B cell (primary cell): ENCODE results near the gene HEXIM1. TPM values are rescaled to one million over a fixed set of nuclear protein-coding genes. Genes with fewer than 3 reads are reported as not detected.

Experiments
- ATAC-seq: fragments of 200-7000 bp; cut with Tn5 transposase; one replicate; pipeline ENCODE4 v1.10.0; 2021; ENCODE audit warnings: low read depth, mild to moderate bottlenecking, moderate number of reproducible peaks, moderate library complexity
- CTCF ChIA-PET: fragments of 350-600 bp; sonication (Branson Sonifier 250); formaldehyde crosslinking; loops from one replicate; lab custom pipeline; 2021; ENCODE audit warnings: antibody characterized with exemption, inconsistent platforms; lab: Charles Lee
- POLR2A ChIA-PET: fragments of 350-600 bp; sonication (Branson Sonifier 250); formaldehyde crosslinking; loops from one replicate; lab custom pipeline; 2021; ENCODE audit warnings: antibody characterized with exemption; lab: Charles Lee
- DNase-seq: peaks from one replicate; pipeline ENCODE4 v3.0.0; 2013
- H2AFZ ChIP-seq: 2 replicates; pipeline ENCODE4 v1.6.1; 2012; ENCODE audit warnings: mild to moderate bottlenecking, low read depth, low read length; ENCODE audit not compliant: insufficient read depth, poor library complexity, severe bottlenecking
- H3K27ac ChIP-seq, 2 donors: 1 replicate in 1 of 2; 2 replicates in 1 of 2; pipeline ENCODE4 v1.5.1; 2012 to 2013; ENCODE audit warnings: low read length in 2 of 2, mild to moderate bottlenecking in 2 of 2, moderate library complexity in 1 of 2
- H3K27me3 ChIP-seq, 4 experiments: fragments of 200-600 bp in 1 of 4; sonication (generic) in 1 of 4; replicated peaks in 1 of 4; 1 replicate in 2 of 4; 2 replicates in 2 of 4; pipeline versions ENCODE4 v1.6.1 to v1.7.0; 2013 to 2016; ENCODE audit warnings: low read length in 3 of 4, mild to moderate bottlenecking in 2 of 4, mixed read lengths in 1 of 4, moderate library complexity in 1 of 4; ENCODE audit not compliant: insufficient read depth in 4 of 4, control insufficient read depth in 3 of 4; ENCODE audit errors: control extremely low read depth in 1 of 4
- H3K36me3 ChIP-seq, 2 experiments: replicated peaks in 1 of 2; 1 replicate in 1 of 2; 2 replicates in 1 of 2; pipeline versions ENCODE4 v1.6.1 to v1.7.1; 2013; ENCODE audit warnings: low read length in 1 of 2; ENCODE audit not compliant: insufficient read depth in 2 of 2, control insufficient read depth in 1 of 2; ENCODE audit errors: control extremely low read depth in 1 of 2, extremely low read depth in 1 of 2
- H3K4me1 ChIP-seq, 2 donors: fragments of 200-600 bp in 1 of 2; sonication (generic) in 1 of 2; 1 replicate in 1 of 2; 2 replicates in 1 of 2; pipeline versions ENCODE4 v1.5.1 to v1.6.1; 2013 to 2017; ENCODE audit warnings: low read length in 2 of 2; ENCODE audit not compliant: control insufficient read depth in 2 of 2, insufficient read depth in 2 of 2
- H3K4me2 ChIP-seq: replicated peaks from 2 replicates; pipeline ENCODE3; 2012; ENCODE audit warnings: mild to moderate bottlenecking, low read depth, low read length; ENCODE audit not compliant: poor library complexity, severe bottlenecking
- H3K4me3 ChIP-seq, 5 experiments: fragments of 200-600 bp in 1 of 5; sonication (generic) in 1 of 5; 1 replicate in 3 of 5; 2 replicates in 2 of 5; pipeline versions ENCODE4 v1.5.1 to v1.7.0; 2011 to 2016; ENCODE audit warnings: low read length in 4 of 5, mild to moderate bottlenecking in 4 of 5, low read depth in 2 of 5, control low read depth in 1 of 5, moderate library complexity in 1 of 5; ENCODE audit not compliant: insufficient read depth in 1 of 5; ENCODE audit errors: control extremely low read depth in 1 of 5, extremely low read depth in 1 of 5
- H3K79me2 ChIP-seq: fragments of 200-600 bp; sonication (generic); one replicate; pipeline ENCODE4 v1.6.0; 2016; ENCODE audit warnings: low read length; ENCODE audit not compliant: control insufficient read depth, insufficient read depth
- H3K9ac ChIP-seq: fragments of 200-600 bp; sonication (generic); 2 replicates; pipeline ENCODE4 v1.6.1; 2017; ENCODE audit warnings: mild to moderate bottlenecking, low read length, moderate library complexity
- H3K9me3 ChIP-seq, 3 donors: one replicate each; pipeline versions ENCODE4 v1.6.1 to v1.7.1; 2013; ENCODE audit warnings: low read length in 2 of 3; ENCODE audit not compliant: control insufficient read depth in 2 of 3, insufficient read depth in 1 of 3; ENCODE audit errors: control extremely low read depth in 1 of 3
- H4K20me1 ChIP-seq: 2 replicates; pipeline ENCODE4 v1.6.0; 2012; ENCODE audit warnings: mild to moderate bottlenecking, low read length; ENCODE audit not compliant: insufficient read depth, control insufficient read depth, poor library complexity, severe bottlenecking
- H3K27ac Mint-ChIP-seq: one replicate; pipeline ENCODE4 v1.8.0; 2021; ENCODE audit warnings: mixed read lengths
- H3K27me3 Mint-ChIP-seq: one replicate; pipeline ENCODE4 v1.8.0; 2021; ENCODE audit warnings: mixed read lengths
- H3K4me1 Mint-ChIP-seq: one replicate; pipeline ENCODE4 v1.8.0; 2021; ENCODE audit warnings: mixed read lengths
- H3K4me3 Mint-ChIP-seq: one replicate; pipeline ENCODE4 v1.8.0; 2021; ENCODE audit warnings: mixed read lengths
- H3K9me3 Mint-ChIP-seq: one replicate; pipeline ENCODE4 v1.8.0; 2022; ENCODE audit warnings: mixed read lengths; ENCODE audit not compliant: insufficient read depth
- EZH2 ChIP-seq: IDR thresholded peaks from 2 replicates; pipeline ENCODE4 v1.6.1; 2012; ENCODE audit warnings: borderline replicate concordance, low read depth, mild to moderate bottlenecking, moderate library complexity, low read length; ENCODE audit not compliant: insufficient read depth, poor library complexity, severe bottlenecking
- WGBS: methylation state at CpG from one replicate; pipeline ENCODE4 v1.1.5; 2013; ENCODE audit warnings: missing lambda C conversion rate; ENCODE audit not compliant: insufficient coverage; 5-methylcytosine and 5-hydroxymethylcytosine counted together
- intact Hi-C: fragments of 100-400 bp; cut with micrococcal nuclease; formaldehyde crosslinking; loops from one replicate; pipeline ENCODE4 v1.10.0; 2022
- polyA plus RNA-seq: library from polyadenylated mRNA; depleted of rRNA; stranded (reverse); fragments of >200 nt; gene quantifications from 2 replicates; pipeline ENCODE4 v1.2.3, GENCODE V29; 2012
- total RNA-seq, 2 donors: library from RNA; stranded (reverse); fragments of 120-200 nt in 1 of 2; gene quantifications; 1 replicate in 1 of 2; 2 replicates in 1 of 2; pipeline versions ENCODE4 v1.2.3 to v1.2.4, GENCODE V29; 2013 to 2022
- TF ChIP-seq, protein P1 (sequence below): fragments of 200-600 bp; IDR thresholded peaks from one replicate; pipeline ENCODE4 v1.8.0; 2022; ENCODE audit warnings: antibody characterized with exemption, mild to moderate bottlenecking

Gene HEXIM1
- total and polyA plus RNA-seq, 2 donors (not counting 1 experiment from before 2014, with no cell fraction given) = 23.7 to 48.9 TPM

DNA sequence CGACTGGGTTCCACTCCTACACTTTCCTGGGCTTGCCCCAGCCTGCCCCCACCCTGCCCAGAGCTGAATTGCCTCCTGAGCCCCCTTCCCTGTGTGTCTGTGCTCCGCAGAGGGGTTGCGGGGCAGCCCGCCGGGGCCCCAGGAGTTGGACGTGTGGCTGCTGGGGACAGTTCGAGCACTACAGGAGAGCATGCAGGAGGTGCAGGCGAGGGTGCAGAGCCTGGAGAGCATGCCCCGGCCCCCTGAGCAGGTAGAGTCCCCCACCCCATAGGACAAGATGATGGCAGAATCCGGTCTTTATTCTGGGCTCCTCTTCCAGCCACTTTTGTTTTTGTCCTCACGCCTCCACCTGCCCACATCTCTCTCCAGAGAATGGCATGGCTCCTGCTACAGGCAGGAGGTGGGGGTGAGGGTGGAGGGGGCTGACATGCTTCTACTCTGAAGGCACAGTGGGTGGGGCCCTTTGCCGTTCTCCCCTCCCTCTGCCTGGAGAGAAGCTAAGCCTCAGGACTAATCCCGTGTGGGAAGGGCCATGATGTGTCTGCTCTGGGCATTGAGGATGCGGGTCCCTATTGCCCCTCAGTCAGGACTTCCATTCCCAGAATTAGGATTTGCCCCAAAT lies 9.3 kb upstream of the HEXIM1 start:
- CTCF ChIA-PET = interaction anchor here (0.6 to 10.2 kb wide), 4 partner anchors 11 to 253 kb away, joined by 3 to 233 read pairs (median 14); partner anchors contain the start of gene HEXIM1

GRCh38 chr17:45139533-45139920 lies 8.7 kb upstream of the HEXIM1 start:
- TF ChIP-seq EZH2 = no peak
- TF ChIP-seq, protein P1, sequence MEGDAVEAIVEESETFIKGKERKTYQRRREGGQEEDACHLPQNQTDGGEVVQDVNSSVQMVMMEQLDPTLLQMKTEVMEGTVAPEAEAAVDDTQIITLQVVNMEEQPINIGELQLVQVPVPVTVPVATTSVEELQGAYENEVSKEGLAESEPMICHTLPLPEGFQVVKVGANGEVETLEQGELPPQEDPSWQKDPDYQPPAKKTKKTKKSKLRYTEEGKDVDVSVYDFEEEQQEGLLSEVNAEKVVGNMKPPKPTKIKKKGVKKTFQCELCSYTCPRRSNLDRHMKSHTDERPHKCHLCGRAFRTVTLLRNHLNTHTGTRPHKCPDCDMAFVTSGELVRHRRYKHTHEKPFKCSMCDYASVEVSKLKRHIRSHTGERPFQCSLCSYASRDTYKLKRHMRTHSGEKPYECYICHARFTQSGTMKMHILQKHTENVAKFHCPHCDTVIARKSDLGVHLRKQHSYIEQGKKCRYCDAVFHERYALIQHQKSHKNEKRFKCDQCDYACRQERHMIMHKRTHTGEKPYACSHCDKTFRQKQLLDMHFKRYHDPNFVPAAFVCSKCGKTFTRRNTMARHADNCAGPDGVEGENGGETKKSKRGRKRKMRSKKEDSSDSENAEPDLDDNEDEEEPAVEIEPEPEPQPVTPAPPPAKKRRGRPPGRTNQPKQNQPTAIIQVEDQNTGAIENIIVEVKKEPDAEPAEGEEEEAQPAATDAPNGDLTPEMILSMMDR = no peak
- Histone ChIP-seq H4K20me1 (no peaks in the 10 kb centered on the region), H3K27ac (no peak overlapping the region), H2AFZ (no peak overlapping the region), H3K4me1 (peaks cover 17 to 32% of the 10 kb centered on the region in 2 donors), H3K4me2 (no peak overlapping the region), H3K79me2 (peaks cover 18% of the 10 kb centered on the region), H3K9me3 (no peaks in the 10 kb centered on the region), H3K36me3 (peaks cover 0 to 12% of the 10 kb centered on the region in 2 experiments), H3K4me3 (no peak overlapping the region), H3K27me3 (no peaks in the 10 kb centered on the region), H3K9ac (no peak overlapping the region)
- Mint-ChIP-seq H3K9me3 (no peaks in the 10 kb centered on the region), H3K27ac (no peak overlapping the region), H3K4me1 (peaks cover 28% of the 10 kb centered on the region), H3K27me3 (no peaks in the 10 kb centered on the region), H3K4me3 (no peak overlapping the region)
- intact Hi-C loops = no loop called here
- 100% methylated on average over 1 of the region's 4 CpGs for WGBS
- ChIA-PET POLR2A (no interaction called here), CTCF (interaction anchor here (0.9 to 10.2 kb wide), 3 partner anchors 11 to 59 kb away, joined by 4 to 233 read pairs (median 23); partner anchors contain the start of gene HEXIM1)
- ATAC-seq = no peak
- DNase-seq = no peak

More for the DNA sequence above, 9.3 kb upstream of the HEXIM1 start:
- TF ChIP-seq EZH2 = no peak
- TF ChIP-seq, protein P1 = no peak
- Histone ChIP-seq H3K27me3 (no peaks in the 10 kb centered on the region), H3K4me1 (peaks cover 16 to 28% of the 10 kb centered on the region in 2 donors), H3K36me3 (peaks cover 0 to 12% of the 10 kb centered on the region in 2 experiments), H3K4me3 (no peak overlapping the region), H3K9ac (no peak overlapping the region), H3K9me3 (no peaks in the 10 kb centered on the region), H3K4me2 (no peak overlapping the region), H2AFZ (no peak overlapping the region), H4K20me1 (no peaks in the 10 kb centered on the region), H3K27ac (no peak overlapping the region), H3K79me2 (peaks cover 18% of the 10 kb centered on the region)
- H3K4me1 Mint-ChIP-seq = peaks cover 26% of the 10 kb centered on the region
- no peak overlapping the region for H3K27ac Mint-ChIP-seq
- H3K27me3 Mint-ChIP-seq = no peaks in the 10 kb centered on the region
- no peaks in the 10 kb centered on the region for H3K9me3 Mint-ChIP-seq
- intact Hi-C loops = no loop called here
- POLR2A ChIA-PET = no interaction called here
- no peak for ATAC-seq
- 96% methylated on average over 9 of the region's 14 CpGs for WGBS
- H3K4me3 Mint-ChIP-seq = no peak overlapping the region
- DNase-seq = no peak
